Activated naive CD4-positive, alpha-beta T cell treated with Interleukin-2 at 50 U/mL for 16 hours (primary cell): Measurements from ENCODE around the gene TMEM181.
"Not testable (repeated sequence)": the region's sequence is repeated elsewhere in the genome, so short reads cannot be mapped to it uniquely, and the experiment has no call there.

Experiments
- DNase-seq: peaks from one replicate; pipeline ENCODE4 v3.0.0-alpha.2; 2020

Gene TMEM181

DNA sequence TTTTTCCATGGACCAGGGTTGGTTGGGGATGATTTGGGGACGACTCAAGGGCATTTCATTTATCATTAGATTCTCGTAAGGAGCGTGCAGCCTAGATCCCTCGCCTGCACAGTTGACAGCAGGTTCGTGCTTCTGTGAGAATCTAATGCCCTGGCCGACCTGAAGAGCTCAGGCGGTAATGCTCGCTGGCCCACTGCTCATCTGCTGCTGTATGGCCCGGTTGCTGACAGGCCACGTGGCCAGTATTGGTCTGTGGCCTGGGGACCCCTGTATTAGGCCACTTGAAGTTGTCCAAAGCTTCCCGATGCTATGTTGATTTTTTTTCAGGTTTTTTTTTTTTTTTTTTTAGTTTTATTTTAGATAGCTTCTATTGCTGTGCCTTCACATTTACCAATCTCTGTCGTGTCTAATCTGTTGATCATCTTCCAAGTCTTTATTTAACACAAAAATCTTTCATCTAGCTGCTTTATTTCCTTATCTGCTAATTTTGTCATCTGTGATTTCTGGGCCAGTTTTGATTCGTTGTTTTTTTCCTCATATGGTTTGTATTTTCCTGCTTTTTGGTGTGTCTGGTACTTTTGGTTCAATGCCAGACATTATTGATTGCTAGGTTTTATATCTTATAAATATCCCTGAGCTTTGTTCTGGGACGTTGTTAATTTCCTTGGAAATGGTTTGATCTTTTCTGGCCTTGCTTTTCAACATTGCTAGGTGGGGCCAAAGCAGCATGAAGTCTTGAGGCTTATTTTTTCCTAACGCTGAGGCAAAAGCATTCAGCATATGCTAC is 43.6 kb downstream of the TMEM181 start:
- DNase-seq, result no peak

DNA sequence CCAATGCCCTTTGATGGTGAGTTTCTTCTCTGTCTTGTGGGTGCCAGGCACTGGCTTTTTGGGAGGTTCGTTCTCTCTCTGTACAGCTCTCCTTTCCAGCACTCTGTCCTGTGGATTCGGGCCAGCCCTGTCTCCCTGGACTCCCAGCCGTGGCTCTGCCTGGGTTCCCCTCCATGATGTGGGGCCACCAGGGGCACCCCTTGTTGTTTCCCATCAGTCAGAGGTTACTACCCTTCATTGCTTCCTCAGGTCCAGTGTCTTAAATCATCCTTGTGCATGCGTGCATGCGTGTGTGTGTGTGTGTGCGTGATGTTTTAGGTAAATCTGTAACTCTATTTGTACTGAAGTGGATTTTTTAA is 44.1 kb downstream of the TMEM181 start:
- no peak for DNase-seq

DNA sequence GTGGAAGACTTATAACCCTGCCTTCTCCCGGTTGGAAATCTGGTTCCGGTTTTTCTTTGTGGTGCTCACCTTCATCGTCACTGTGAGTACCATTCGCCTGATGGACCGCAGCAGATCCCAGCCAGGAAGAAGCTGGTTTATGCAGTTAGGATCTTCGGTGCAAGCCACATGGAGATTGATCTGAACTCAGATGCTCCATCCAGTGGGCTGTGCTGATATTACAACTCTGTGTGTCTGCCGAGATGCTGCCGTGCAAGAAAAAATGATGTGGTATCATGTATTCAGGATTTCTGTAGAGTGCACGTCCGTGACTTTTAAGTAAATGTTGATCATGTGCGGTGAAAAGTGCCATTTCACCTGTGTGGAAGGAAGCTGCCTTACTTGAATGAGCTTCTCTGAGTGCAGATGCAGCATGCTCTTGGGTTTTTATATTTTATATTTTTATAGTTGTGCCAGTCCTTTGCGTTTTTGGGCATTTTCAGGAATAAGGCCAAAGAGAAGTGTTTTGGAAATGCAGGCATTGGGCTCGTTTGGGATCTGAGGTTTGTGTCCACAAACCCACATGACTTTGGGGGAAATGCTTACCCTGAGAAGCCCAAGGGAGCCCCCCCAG is 45.5 kb downstream of the TMEM181 start:
- DNase-seq, result peak; percentile 59

DNA sequence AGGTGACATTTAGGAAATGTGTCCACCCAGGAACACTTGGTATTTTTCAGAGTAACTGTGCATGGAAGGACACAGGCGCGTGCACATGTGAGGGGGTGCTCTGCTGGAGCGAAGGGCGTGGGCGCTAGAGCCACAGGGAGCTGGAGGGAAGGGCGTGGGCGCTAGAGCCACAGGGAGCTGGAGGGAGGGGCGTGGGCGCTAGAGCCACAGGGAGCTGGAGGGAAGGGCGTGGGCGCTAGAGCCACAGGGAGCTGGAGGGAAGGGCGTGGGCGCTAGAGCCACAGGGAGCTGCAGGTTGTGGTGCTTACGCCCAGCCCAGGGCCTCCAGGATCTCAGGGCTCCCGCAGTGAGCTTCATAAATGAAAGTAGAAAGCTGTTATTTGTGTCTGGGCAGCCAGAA is 46.1 kb downstream of the TMEM181 start:
- DNase-seq, result not testable (repeated sequence)

DNA sequence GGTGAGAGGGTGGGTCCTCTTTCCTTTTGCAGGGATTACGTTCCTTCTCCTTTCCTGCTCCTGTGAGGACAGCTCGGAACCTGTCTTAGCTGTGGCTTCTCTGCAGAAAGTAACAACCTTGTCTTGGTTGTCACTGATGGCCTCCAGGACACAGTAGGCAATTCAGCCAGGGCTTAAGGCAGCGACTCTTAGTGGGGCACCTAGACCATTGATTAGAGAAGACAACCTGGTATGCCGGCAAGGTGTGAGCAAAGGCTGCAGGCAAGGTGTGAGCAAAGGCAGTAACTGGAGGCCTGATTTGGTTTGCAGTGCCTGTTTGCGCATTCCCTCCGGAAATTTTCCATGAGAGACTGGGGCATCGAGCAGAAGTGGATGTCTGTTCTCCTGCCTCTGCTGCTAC is 47.0 kb downstream of the TMEM181 start:
- DNase-seq, result no peak

DNA sequence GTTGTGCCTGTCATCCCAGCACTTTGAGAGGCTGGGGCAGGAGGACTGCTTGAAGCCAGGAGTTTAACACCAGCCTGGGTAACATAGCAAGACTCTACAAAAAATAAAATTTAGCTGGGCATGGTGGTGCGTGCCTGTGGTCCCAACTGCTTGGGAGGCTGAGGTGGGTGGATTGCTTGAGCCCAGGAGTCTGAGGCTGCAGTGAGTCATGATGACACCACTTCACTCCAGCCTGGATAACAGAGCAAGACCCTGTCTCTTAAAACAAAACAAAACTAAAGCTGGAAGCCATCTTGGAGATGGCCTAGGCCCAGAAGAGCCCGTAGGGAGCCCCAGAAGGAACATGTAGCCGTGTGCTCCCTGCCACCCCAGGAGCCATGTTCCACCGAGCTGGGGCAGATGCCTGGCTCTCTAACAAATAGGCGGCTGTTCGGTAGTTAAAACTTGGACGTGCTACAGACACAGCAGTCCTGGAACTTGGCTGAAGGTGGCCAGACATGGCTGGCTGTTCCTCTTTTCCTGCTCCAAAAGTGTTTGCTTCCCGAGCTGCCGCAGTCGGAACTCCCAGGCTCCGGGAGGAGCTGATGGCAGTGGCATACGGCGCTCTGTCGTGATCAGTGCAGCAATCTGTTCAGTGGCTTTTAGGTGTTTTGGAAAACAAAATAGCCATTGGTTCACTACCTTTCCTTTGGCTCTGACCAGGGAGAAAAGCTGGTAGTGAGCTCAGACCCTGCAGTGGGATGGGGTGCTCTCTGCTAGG is 47.7 kb downstream of the TMEM181 start:
- DNase-seq, result no peak

DNA sequence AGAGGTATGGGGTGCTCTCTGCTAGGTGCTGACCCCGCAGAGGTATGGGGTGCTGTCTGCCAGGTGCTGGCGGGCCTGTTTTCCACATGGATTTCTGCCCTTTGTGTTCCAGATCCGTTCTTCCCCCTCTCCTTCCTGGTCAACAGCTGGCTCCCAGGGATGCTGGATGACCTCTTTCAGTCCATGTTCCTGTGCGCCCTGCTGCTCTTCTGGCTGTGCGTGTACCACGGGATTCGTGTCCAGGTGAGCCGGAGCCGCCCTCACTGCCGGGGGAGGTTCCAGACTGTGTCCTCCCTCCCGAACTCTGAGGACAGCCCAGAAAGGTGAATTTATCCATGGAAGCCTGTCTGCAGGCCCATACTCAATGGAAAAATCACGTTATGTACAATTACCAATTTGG is 48.3 kb downstream of the TMEM181 start:
- DNase-seq, result no peak

DNA sequence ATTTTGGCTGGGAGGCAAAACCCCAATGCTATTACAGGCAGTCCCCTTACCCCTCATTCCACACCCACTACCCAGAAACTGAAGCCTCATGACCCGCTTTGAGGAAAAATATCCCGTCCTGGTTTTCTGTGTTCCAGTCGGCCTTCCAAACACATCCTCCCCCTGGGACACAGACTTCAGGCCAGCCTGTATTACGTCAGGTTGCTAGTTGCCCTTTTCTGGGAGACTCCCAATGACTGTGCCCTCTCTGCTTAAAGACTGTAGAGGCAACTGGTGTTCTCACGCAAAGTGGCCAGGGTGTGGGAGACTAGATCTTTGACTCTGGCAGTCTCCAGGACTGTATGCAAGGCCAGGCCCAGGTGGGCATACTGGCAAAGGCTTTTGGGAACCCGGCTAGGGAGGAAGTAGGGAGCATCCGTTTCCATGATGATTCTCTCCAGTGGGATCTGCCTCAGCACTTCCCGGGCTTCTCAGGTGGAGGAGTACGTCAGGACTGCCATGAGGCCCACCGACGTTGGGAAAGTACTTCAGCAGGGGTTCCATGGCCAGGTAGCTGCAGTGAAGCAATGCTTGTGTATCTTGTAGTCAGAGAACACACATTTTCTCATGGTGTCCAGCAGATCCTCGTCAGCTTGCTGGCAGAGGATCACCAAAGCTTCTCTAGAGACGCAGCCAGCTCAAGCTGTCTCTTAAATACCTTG is 49.7 kb downstream of the TMEM181 start:
- no peak for DNase-seq

DNA sequence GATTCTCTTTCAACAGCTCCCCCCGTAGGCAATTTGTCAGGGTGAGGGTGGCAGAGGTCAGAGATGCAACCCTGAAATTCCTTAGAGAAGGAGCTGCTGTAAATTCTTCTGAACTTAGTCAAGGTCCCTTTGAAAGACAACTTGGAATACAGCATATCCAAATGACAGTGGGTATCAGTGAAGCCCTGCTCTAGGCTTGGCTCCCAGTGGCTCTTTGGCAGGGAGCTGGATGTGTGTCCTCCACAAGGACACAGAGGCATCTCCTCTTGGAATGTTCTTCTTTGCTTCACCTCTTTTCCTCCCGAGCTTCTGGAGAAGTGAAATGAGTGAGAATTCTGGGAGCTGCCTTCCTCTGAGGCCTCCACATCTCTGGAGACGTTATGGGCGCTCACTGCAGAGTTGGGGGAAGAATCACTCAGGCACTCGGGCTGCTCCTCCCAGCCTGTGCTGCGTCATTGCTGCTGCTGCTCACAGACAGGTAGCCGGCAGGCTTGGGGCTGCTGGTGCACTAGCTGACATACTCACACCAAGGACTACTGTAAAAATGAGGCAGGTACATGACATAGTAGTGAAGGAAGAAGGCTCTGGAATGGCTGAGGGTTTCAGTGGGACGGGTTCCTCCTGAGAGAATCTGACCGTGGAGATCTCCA is 50.6 kb downstream of the TMEM181 start:
- no peak for DNase-seq

DNA sequence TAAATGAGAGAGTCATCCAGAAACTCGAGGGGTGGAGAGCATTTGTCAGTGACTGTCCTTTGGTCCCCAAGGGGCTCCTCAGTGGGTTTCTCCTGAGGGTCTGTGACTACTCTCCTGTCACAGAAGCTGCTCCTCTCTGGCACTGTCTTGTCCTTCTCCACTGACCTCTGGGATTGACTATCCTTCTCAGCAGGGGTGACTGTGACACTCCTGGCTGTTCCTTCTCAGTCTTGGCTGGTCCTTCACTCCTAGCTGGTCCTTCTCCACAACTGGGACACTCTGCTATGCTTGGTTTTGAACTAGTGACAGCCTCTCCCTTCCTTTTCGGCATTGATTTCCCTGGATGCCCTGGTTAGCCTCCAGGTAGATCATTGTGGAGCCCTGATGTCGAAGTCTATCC is 51.1 kb downstream of the TMEM181 start:
- no peak for DNase-seq

DNA sequence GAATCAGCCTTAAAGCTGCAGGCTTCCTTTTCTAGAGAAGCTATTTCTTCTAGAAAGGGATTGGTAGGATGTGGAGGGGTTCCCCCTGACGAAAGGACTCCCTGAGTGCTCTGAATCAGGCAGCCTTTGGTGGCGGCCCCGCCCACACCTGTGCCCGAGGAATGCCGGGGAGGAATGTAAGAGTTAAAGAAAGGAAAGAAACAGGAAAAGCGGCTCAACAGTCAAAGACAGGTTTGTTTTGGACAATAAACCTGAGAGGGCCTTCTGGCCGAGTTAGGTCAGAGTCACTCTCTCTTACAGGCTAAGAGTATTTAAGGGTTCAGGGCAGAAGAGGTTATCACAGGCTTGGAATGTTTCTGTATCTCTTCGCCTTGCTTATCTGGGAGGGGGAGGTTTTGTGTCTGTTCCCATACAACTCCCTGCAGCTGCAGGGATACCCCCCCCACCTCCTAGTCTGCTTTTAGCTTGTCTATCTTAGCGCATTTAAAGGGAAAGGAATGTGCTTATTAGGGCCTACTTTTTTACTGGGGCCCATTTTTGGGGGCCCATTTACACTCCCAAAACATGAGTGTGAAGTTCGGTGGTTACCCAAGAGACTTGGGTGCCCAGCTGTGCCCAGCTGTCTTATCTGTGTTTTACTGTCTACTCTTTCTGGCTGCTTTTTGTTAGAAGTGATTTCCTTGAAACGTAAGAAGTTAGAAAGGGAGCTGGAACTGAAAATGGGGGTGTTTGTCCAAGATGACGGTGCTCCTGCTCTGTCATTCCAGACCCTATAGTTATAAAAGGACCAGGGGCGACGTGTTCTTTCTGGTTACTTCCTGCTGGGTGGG is 51.9 kb downstream of the TMEM181 start:
- DNase-seq, result no peak

DNA sequence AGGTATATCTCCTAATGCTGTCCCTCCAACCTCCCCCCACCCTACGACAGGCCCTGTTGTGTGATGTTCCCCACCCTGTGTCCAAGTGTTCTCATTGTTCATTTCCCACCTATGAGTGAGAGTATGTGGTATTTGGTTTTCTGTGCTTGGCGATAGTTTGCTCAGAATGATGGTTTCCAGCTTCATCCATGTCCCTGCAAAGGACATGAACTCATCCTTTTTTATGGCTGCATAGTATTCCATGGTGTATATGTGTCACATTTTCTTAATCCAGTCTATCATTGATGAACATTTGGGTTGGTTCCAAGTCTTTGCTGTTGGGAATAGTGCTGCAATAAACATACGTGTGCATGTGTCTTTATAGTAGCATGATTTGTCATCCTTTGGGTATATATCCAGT is 54.7 kb downstream of the TMEM181 start:
- not testable (repeated sequence) for DNase-seq

DNA sequence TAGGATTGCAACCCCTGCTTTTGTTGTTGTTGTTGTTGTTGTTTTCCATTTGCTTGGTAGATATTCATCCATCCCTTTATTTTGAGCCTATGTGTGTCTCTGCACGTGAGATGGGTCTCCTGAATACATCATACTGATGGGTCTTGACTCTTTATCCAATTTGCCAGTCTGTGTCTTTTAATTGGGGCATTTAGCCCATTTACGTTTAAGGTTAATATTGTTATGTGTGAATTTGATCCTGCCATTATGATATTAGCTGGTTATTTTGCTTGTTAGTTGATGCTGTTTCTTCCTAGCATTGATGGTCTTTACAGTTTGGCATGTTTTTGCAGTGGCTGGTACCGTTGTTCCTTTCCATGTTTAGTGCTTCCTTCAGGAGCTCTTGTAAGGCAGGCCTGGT is 58.4 kb downstream of the TMEM181 start:
- DNase-seq, result not testable (repeated sequence)

DNA sequence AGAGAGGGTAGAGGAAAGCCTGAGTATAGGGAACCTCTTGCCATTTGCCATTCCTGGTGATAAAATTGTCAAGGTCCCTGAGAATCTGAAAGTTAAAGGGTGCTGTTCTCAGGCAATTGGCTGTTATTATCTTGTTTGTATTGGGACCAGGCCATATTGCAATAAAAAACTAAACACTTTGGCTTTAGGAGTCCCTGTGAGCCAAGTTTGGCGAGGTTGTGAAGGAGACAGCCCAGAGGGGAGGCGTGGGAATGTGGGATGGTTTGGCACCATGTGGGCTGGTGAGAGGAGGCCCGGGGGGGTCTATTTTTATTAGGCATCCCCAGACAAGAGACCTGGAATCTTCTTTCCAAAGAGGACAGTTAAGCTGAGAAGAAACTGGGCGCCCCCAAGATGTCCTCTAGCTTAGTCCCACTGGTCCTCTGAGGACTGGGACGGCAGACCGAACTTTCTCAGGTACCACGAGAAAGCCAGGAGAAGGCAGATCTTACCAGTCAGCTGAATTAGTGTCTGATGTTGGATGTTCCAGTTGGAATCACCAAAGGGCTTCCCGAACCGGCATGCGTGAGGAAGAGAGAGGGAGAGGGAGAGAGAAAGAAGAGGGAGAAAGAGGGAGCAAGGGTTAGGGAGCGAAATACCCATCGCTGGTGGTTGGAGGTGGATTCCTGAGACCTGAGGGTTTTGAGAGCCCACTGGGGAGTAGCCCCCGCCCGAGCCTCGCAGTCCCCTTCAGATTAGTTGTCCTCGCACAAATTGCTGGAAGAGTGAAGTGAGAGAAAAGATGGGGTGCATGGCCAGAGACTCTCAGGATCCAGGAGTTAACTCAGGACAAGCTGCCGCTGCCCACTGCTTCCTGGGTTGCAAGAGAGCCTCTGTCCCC is 60.3 kb downstream of the TMEM181 start:
- DNase-seq, result no peak

DNA sequence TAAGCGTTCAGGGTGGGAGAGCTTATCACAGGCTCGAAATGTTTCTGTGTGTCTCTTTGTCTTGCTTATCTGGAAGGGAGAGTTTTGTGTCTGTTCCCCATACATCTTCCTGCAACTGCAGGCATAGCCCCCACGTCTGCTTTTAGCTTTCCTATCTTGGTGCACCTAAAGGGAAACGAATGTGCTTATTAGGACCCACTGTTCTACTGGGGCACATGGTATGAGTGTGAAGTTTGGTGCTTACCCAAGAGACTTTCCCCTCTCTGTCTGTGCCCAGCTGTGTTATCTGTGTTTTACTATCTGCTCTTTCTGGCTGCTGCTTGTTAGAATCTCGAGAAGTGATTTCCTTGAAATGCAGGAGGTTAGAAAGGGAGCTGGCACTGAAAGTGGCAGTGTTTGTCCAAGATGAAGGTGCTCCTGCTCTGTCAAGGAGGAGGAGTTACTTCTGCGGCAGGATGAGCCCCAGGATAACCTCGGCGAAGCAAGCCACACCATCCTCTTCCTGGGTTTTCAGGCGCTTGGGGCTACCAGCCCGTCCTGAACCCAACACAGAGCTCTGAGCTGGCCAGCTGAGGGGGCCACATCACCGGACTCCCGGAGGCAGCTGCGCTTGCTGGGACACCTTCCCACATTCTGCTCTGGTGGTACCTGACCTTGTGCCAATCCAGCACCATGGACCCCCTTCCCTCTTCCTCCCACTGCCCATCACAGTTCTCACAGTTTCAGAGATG is 61.2 kb downstream of the TMEM181 start:
- no peak for DNase-seq

DNA sequence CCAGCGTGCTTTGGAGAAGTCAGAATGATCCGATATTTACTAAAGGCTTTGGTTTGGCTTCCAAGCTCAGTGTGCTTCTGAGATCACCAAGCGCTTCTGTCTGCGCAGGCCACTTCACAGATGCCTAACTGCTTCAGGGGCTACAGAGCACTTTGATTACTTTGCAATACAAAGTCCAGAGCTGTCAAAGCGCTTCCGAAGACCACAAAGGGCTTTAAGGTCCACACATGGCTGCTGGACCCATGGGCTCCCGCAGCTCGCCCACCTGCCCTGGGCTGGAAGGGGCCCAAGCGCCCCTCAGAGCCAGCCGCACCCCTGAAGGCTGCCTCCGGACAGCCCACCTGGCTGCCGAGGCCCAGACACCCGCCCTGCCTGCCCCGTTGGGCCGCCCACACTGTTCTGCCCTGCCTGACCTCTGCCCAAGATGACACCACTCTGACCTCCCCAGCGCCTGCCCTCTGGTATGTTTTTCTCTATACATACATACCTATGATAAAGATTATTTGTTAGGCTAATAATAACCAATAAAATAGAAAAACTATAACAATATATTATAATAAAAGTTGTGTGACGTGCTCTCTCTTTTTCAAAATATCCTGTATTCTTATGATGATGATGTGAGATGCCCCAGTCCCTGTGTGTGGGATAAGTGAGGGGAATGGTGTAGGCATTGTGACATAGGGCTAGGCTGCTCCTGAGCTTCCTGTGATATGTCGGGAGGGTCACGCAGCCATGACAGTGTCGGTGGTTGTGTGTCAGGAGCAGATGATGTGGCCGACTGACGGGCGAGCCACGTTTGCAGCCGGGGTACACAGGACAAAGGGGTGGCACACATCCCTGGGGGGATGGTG is 62.0 kb downstream of the TMEM181 start:
- DNase-seq, result no peak

DNA sequence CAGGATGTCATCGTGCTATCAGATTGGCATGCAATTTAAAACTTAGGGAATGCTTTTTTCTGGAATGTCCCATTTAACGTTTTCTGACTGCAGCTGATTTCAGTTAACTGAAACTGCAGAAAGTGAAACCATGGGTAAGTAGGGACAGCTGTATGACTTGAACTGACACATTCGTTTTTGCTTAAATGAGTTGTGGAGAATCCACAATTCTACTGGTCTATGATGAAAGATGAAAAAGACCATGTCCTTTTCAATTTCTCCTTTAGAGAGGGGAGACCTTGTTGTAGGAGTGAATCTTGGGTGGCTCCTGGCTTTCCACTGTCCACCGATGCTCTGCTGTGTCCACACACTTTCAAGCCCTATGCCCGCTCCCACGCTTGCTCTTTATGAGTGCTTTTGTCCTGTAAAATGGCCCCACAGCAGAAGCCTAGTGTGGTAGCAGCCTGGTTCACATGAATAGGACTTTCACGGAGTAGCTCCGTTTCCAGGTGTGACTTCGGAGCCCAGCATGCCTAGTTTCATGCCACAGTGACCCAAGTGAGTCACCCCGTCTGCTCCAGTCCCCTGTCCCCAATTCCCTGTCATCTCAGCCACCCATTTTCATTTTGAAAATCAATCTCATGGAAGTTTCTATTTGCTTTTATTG is 62.8 kb downstream of the TMEM181 start:
- DNase-seq, result no peak
